ENCODE results near the gene ARHGAP31. TPM values are rescaled to one million over a fixed set of nuclear protein-coding genes. Genes with fewer than 3 reads are reported as not detected.

Gene ARHGAP31
- total and polyA plus RNA-seq, 2 donors from 2014 or later: 3.2 to 28.7 TPM

DNA sequence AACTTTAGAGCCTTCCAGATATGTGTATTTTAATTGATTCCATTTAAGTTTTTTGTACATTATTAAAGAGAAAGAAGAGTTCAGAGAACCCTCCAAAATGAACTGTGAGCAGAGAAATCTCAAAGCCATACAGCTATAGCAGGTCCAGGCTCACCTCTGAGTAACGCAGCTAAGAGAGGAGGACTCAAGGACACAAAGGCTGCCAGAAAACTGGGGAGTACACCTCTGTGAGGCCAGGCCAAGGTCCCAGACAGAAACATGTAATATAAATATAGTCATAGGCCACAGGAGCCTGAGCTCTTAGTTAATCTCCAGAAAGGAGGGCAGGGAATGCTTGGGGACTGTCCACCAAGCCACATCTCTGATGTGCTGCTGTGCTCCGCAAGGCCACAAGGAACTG is 102.7 kb downstream of the ARHGAP31 start:
- H3K4me1 ChIP-seq (ENCODE audit: control insufficient read depth in 2 of 3, insufficient read depth in 2 of 3, low read depth in 1 of 3, low read length in 3 of 3): no peaks in the 10 kb centered on the region
- DNase-seq (no peak), FAIRE-seq (no peak)
- H3K27ac ChIP-seq (ENCODE audit: low read depth in 2 of 2, low read length in 2 of 2): no peak overlapping the region
- H3K9ac ChIP-seq (ENCODE audit: low read length in 3 of 3): no peak overlapping the region
- H3K36me3 ChIP-seq (ENCODE audit: control insufficient read depth in 2 of 3, insufficient read depth in 3 of 3, low read length in 3 of 3): peaks cover 0 to 8% (median 8%) of the 10 kb centered on the region in 3 donors
- no peaks in the 10 kb centered on the region for H3K27me3 ChIP-seq (ENCODE audit: control insufficient read depth, insufficient read depth, low read length)
- H3K9me3 ChIP-seq (ENCODE audit: control insufficient read depth in 2 of 3, insufficient read depth in 1 of 3, low read length in 3 of 3): no peaks in the 10 kb centered on the region
- H3K4me3 ChIP-seq (ENCODE audit: low read length in 3 of 3): no peak overlapping the region
- TF ChIP-seq, protein P1, sequence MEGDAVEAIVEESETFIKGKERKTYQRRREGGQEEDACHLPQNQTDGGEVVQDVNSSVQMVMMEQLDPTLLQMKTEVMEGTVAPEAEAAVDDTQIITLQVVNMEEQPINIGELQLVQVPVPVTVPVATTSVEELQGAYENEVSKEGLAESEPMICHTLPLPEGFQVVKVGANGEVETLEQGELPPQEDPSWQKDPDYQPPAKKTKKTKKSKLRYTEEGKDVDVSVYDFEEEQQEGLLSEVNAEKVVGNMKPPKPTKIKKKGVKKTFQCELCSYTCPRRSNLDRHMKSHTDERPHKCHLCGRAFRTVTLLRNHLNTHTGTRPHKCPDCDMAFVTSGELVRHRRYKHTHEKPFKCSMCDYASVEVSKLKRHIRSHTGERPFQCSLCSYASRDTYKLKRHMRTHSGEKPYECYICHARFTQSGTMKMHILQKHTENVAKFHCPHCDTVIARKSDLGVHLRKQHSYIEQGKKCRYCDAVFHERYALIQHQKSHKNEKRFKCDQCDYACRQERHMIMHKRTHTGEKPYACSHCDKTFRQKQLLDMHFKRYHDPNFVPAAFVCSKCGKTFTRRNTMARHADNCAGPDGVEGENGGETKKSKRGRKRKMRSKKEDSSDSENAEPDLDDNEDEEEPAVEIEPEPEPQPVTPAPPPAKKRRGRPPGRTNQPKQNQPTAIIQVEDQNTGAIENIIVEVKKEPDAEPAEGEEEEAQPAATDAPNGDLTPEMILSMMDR (IDR thresholded peaks at IDR 0.05; ENCODE audit: borderline replicate concordance, extremely low read depth, insufficient read depth): no peak
- intact Hi-C loops (cut with DNase I): no loop called here

DNA sequence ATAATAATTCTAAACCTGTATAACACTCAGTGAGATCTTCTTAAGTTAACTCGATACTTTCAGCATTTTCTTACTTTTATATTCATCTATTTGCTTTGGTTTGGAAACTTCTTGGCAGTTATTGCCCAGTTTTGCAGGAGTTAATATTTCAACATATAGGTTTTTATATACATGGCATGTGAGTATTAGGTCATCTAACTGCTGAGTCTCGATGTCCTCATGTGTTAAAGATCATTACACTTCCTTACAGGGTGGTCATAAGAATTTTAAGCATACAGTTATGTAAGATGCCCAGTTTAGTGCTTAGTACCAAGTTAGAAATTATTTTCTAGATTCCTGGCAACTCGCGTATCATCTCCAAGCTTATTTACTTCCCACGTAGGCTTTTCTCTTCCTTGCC is 106.3 kb downstream of the ARHGAP31 start:
- no peak for DNase-seq
- FAIRE-seq: no peak
- intact Hi-C loops (cut with DNase I): no loop called here
- peaks cover 0 to 9% (median 0%) of the 10 kb centered on the region in 3 donors for H3K36me3 ChIP-seq (ENCODE audit: control insufficient read depth in 2 of 3, insufficient read depth in 3 of 3, low read length in 3 of 3)
- no peaks in the 10 kb centered on the region for H3K9me3 ChIP-seq (ENCODE audit: control insufficient read depth in 2 of 3, insufficient read depth in 1 of 3, low read length in 3 of 3)
- no peaks in the 10 kb centered on the region for H3K4me1 ChIP-seq (ENCODE audit: control insufficient read depth in 2 of 3, insufficient read depth in 2 of 3, low read depth in 1 of 3, low read length in 3 of 3)
- H3K27ac ChIP-seq (ENCODE audit: low read depth in 2 of 2, low read length in 2 of 2): no peak overlapping the region
- H3K4me3 ChIP-seq (ENCODE audit: low read length in 3 of 3): no peak overlapping the region
- H3K9ac ChIP-seq (ENCODE audit: low read length in 3 of 3): no peak overlapping the region
- TF ChIP-seq, protein P1 (IDR thresholded peaks at IDR 0.05; ENCODE audit: borderline replicate concordance, extremely low read depth, insufficient read depth): no peak
- no peaks in the 10 kb centered on the region for H3K27me3 ChIP-seq (ENCODE audit: control insufficient read depth, insufficient read depth, low read length)

DNA sequence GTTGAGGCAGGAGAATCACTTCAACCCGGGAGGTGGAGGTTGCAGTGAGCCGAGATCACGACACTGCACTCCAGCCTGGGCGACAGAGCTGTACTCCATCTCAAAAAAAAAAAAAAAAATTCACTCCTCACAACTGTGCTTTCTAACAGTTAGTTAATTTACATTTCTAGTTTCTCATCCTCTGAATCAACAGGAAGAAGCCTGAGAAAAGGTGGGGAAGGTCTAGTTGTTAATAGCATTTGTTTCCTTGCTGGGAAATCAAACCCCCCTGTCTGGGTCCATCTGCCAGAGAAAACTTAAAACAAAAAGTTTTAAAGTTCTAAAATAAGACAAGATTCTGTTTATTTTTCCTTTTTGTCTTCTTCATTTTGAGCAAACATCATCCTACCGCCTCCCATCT is 106.9 kb downstream of the ARHGAP31 start:
- TF ChIP-seq, protein P1 (IDR thresholded peaks at IDR 0.05; ENCODE audit: borderline replicate concordance, extremely low read depth, insufficient read depth): no peak
- H3K4me1 ChIP-seq (ENCODE audit: control insufficient read depth in 2 of 3, insufficient read depth in 2 of 3, low read depth in 1 of 3, low read length in 3 of 3): no peaks in the 10 kb centered on the region
- no peaks in the 10 kb centered on the region for H3K27me3 ChIP-seq (ENCODE audit: control insufficient read depth, insufficient read depth, low read length)
- no peak overlapping the region for H3K9ac ChIP-seq (ENCODE audit: low read length in 3 of 3)
- peaks cover 0 to 9% (median 0%) of the 10 kb centered on the region in 3 donors for H3K36me3 ChIP-seq (ENCODE audit: control insufficient read depth in 2 of 3, insufficient read depth in 3 of 3, low read length in 3 of 3)
- H3K27ac ChIP-seq (ENCODE audit: low read depth in 2 of 2, low read length in 2 of 2): no peak overlapping the region
- DNase-seq (no peak), FAIRE-seq (no peak)
- no peak overlapping the region for H3K4me3 ChIP-seq (ENCODE audit: low read length in 3 of 3)
- no peaks in the 10 kb centered on the region for H3K9me3 ChIP-seq (ENCODE audit: control insufficient read depth in 2 of 3, insufficient read depth in 1 of 3, low read length in 3 of 3)
- intact Hi-C loops (cut with DNase I): no loop called here

All from kidney (tissue), 14 donors.